ENCODE data around the gene ARID1B.

Gene ARID1B

GRCh38 chr6:156776840-156777576 lies at the start of gene ARID1B:
Gene ARID1B, plus strand, starts transcription at chr6:156777378. Its CDS starts 303 bp downstream, at chr6:156777681.
- peak; percentile 90 for DNase-seq

DNA sequence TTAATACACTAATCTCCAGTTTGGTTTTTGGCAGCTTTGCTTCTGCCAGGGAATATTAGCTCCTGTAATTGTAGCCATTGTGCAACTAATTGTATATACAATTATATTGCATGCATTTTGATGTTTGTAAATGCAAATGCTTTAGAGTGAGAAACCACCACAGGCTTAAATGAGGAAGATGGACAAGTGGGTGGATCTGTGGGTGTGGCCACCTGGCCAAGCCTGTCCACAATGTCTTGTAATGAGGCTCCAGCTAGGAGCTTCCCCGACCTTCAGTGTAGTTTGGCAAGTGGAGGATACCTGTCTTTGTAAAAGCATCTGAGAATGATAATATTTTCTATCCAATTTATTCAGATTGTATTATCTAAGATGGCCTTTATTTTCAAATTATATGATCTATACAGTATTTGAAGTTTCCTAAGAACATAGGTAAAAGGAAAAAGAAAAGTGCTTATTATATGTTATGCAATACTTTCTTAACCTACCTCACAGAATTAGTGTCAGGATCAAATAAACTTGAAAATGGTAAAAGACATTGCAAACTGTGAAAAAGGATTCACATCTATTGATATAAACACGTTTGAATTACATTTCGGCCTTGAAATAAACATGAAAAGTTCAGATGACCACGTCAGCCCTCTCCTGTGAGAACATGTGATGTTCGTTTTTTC lies 49.3 kb upstream of the ARID1B start:
- no peak for DNase-seq

- DNase-seq: no peak
Measured at GRCh38 chr6:156729248-156729647, 47.9 kb upstream of the ARID1B start.

- DNase-seq: no peak
Measured at GRCh38 chr6:156731396-156731795, 45.8 kb upstream of the ARID1B start.

DNA sequence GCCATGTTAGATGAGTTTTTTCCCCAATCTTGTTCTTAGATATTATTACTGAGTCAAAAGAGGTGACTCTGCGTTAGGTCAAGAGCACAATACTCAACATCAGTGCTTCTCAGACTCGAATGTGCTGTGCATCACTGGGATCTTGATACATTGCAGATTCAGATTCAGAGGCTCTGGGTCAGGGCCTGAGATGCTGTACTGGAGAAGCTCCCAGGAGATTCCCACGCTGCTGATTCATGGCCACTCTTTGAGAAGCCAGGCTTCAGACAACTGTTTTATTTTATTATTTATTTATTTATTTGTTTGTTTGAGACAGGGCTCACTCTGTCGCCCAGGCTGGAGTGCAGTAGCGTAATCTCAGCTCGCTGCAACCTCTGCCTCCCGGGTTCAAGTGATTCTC lies 41.4 kb upstream of the ARID1B start:
- DNase-seq: no peak

DNA sequence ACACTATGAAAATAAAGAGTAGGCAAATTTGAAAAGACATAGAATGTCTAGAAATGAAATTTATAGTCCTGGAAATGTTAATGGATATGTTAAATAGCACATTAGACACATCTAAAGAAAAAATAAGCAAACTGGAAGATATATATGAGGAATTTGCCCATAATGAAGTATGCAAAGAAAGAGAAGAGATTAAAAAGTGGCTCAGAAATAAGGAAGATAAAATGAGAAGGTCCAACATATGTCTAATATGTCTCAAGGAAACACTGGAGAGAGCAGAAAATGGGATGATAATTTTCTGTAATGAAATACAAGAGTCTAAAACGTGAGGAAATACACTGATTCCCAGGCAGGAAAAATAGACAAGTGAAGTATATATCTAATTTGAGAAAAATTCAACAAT lies 36.6 kb upstream of the ARID1B start:
- DNase-seq: no peak

DNA sequence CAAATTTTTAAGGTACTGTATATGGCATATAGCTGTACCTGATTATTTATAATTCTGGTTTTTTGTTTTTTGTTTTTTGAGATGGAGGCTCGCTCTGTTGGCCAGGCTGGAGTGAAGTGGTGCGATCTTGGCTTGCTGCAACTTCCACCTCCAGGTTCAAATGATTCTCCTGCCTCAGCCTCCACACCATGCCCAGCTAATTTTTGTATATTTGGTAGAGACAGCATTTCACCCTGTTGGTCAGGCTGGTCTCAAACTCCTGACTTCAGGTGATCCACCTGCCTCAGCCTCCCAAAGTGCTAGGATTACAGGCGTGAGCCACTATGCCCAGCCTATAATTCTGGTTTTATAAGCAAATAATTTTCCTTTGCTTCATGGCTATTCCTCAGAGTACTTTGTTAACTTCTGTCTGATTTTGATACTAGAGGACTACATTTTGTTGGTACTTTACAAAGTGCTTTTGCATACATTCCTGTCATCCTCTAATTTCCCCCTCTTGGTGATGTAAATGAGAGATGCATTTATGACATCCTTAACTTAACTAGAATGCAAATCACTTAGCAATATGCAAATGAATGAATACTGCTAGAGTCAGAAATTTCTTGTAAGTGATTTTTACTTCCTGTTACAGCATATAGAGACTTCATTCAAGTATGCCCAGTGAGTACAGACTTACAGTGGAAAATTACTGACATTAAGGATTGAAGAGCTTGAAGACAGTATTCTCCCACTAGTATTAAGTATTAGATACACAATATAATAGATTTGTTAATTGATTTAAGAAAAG lies 35.7 kb upstream of the ARID1B start:
- no peak for DNase-seq

DNA sequence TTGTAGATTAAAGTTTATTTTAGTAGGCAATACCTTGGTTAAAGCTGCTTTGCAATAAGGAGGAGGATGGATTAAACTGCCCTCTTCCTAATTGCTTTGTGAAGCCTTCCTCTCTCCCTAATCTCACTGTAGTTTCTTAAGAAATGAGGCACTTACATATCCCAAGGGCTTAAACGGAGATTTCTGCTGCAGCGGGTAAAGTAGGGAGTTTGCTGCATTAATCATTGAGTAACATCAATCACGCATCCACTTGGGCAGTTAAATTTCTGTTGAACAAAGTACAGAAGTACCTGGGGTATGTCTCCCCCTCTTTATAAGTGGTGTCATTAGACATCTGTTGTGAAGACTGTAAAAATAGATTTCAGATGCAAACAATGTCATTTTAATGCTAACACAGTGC lies 29.5 kb upstream of the ARID1B start:
- DNase-seq: peak; percentile 75

GRCh38 chr6:156748504-156748903 lies 28.7 kb upstream of the ARID1B start:
- peak; percentile 10 for DNase-seq

DNA sequence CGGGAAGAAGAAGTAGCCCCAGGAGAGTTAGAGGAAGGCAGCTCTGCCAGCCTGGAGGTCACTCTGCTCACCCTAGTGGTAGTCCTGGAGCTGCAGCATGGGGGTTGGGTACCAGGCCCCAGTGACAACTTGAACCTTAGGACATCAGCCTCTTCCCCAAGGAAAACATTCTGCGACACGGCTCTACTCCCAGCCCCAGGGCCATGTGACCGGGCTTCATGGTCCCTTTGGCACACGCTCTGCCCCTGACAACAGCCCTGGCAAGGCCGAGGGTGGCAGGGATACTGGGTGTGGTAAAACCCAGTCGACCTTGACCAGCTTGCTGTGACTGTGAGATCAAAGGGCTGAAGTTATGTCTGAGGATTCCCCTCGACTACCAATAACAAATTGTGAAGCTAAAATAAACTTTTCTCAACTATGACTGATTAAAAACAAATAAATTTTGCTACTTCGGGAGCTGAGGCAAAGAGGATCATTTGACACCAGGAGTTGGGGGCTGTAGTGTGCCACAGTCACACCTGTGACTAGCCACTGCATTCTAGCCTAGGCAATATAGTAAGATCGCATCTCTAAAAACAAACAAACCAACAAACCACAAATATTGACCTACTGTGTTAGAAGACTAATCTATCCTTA lies 24.4 kb upstream of the ARID1B start:
- DNase-seq: no peak

DNA sequence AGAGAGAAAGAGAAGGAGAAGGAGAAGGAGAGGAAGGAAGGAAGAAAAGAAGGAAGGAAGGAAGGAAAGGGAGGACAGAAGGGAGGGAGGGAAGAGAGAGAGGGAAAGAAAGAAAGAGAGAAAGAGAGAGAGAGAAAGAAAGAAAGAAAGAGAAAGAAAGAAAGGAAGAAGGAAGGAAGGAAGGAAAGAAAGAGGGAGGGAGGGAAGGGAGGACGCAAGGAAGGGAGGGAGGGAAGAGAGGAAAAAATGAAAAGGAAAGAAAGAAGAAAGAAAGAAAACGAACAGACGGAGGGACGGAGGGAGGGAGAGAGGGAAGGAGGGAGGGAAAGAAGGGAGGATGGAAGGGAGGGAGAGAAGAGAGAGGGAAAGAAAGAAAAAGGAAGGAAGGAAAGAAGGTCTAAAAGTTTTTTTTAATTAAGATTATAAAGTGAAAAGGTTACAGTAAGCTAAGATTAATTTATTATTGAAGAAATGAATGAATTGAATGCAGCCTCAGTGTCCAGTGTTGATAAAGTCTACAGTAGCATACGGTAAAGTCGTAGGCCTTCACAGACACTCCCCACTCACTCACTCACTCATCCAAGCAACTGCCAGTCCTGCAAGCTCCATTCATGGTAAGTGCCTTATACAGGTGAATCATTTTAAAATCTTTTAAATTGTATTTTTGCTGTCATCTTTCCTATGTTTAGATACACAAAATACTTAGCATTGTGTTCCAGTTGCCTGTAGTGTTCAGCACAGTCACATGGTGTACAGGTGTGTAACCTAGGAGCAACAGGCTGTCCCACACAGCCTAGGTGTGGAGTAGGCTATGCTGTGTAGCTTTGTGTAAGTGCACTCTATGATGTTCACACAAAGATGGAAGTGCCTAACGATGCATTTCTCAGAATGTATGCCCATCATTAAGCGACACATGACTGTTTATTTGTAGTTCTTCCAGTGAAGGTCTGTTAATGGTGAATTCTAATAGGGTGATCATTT lies 20.3 kb upstream of the ARID1B start:
- DNase-seq: no peak

DNA sequence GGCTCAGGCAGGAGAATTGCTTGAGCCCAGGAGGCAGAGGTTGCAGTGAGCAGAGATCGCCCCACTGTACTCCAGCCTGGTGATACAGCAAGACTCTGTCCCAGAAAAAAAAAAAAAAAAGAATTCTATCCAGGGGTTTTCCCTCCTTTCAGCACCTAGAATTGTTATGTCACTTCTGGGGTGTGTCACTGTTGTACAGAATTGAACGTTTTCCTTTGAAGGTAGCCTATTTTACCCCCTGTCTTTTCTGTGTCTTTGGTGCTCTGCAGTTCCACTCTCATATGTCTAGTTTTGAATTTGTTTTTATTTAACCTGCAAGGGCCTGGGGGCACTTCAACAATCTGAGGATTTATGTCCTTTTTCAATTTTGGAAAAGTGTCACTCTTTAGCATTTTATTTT lies 19.3 kb upstream of the ARID1B start:
- no peak for DNase-seq

DNA sequence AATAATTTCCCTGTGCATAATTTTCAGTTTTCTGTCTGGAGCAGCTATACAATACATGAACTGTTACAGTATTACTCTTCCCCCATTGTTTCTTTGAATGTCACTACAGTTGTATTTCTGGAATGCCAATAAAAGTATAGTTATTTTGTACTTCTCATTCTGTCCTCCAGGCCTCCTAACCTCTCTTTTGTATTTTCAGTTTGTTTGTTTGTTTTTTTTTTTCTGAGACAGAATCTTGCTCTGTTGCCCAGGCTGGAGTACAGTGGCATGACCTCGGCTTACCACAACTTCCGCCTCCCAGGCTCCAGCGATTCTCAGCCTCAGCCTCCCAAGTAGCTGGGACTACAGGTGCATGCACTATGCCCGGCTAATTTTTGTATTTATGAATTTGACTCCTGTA lies 16.8 kb upstream of the ARID1B start:
- DNase-seq: no peak

- DNase-seq: no peak
Measured at GRCh38 chr6:156762547-156762946, 14.6 kb upstream of the ARID1B start.

- DNase-seq: no peak
Measured at GRCh38 chr6:156765117-156765516, 12.1 kb upstream of the ARID1B start.

- no peak for DNase-seq
Measured at GRCh38 chr6:156767603-156768467, 9.3 kb upstream of the ARID1B start.

GRCh38 chr6:156771047-156771446 lies 6.1 kb upstream of the ARID1B start:
- no peak for DNase-seq

DNA sequence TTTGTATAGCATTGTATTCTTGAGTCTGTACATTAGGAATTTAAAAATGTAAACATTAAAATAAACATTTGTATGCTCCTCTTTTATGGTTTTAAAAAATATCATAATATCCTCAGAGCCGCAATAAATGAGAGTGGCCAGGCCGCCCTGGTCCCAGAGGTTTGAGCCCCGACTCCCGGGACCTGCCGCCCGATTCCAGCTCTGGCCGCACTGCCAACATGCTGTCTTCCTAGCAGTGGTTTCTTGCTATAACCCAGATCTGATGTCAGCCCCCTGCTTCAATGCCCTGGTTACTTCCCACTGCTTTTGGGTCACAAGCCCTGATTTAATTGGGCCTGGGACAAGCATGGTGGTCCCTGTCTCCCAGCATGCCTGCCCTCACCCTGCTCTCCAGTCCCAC lies 5.4 kb upstream of the ARID1B start:
- no peak for DNase-seq

GRCh38 chr6:156773476-156773875 lies 3.7 kb upstream of the ARID1B start:
- peak; percentile 79 for DNase-seq

DNA sequence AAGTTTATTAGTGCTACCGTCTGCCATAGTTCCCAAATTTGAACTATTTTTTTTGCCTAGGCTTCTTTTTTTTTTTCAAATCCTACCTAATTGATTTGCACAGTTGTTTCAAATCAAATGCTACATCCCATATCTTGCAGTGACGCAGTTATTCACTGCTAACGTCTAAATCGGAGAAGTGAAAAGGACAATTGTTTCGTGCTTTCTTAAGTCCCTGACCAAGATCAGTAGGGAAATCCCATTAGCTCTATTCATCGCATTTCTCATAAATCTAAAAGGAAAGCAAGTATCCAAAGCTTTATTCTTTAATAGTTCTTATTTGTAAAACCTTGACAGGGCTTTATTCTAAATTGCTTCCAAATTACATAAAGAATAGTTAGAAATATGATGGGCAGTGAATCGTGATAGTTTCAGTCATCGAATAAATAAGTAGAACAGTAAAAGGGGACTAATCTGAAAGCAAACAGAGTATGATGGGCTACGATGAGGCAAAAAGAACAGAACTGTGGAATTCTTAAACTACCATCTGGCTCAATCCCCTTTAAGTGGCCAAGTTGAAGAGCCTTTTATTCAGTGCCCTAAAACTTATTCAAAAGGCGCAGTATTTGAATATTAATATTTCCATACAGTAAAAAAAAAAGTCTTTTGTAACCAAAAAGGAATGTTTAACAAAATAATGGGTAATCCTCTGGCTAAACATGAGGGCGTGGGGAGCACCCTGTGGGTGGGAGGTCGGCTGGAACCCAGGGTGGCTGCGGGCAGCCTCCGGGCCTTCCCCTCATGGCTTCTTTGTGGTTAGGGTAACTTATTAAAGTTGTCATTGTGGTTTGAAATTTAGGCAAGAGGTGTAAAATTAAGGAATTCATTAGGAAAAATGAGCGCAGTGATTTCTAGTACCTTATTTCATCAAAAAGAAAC lies 3.0 kb upstream of the ARID1B start:
- peak; percentile 73 for DNase-seq
